Caco-2 (cell line): ENCODE measurements around the gene PUS7. TPM values are rescaled to one million over a fixed set of nuclear protein-coding genes. Genes with fewer than 3 reads are reported as not detected.
A peak's percentile ranks its signal among the peaks of the same experiment; 100 is the strongest.

Experiments used
- BruUV-seq: library from RNA; stranded (reverse); fragments of 400-500 nt; replicated peaks from 2 replicates; lab custom pipeline; 2021; lab: Mats Ljungman, UMichigan
- CTCF ChIA-PET: fragments of 300-600 bp; sonication (Branson Sonifier 250); formaldehyde crosslinking; loops from one replicate; lab custom pipeline; 2022; ENCODE audit warnings: antibody characterized with exemption; lab: Charles Lee
- POLR2A ChIA-PET: fragments of 300-600 bp; sonication (Branson Sonifier 250); formaldehyde crosslinking; loops from one replicate; lab custom pipeline; 2022; ENCODE audit warnings: antibody characterized with exemption; lab: Charles Lee
- DNase-seq, 2 experiments: peaks; one replicate each; pipeline versions ENCODE4 v3.0.0 to v3.0.0-alpha.2; 2020 to 2022
- H3K27me3 ChIP-seq: replicated peaks from 2 replicates; pipeline ENCODE4 v1.6.0; 2011; ENCODE audit warnings: low read length; ENCODE audit not compliant: control insufficient read depth, insufficient read depth
- H3K36me3 ChIP-seq: 2 replicates; pipeline ENCODE4 v1.5.1; 2011; ENCODE audit warnings: low read length; ENCODE audit not compliant: control insufficient read depth, insufficient read depth
- H3K4me1 ChIP-seq: fragments of 250-450 bp; sonication (Bioruptor Pico); 2 replicates; pipeline ENCODE4 v1.5.1; 2020; ENCODE audit warnings: mild to moderate bottlenecking
- H3K4me3 ChIP-seq: 2 replicates; pipeline ENCODE4 v1.5.1; 2011; ENCODE audit warnings: low read depth, mild to moderate bottlenecking, control low read depth, low read length
- H3K9me3 ChIP-seq: fragments of 250-450 bp; sonication (Bioruptor Pico); 2 replicates; pipeline ENCODE4 v1.5.1; 2020; ENCODE audit warnings: mild to moderate bottlenecking, moderate library complexity
- H3K27ac Mint-ChIP-seq: one replicate; pipeline ENCODE4 v1.8.0; 2022; ENCODE audit warnings: mixed read lengths; ENCODE audit not compliant: unreplicated experiment
- H3K27me3 Mint-ChIP-seq: one replicate; pipeline ENCODE4 v1.8.0; 2022; ENCODE audit warnings: mixed read lengths; ENCODE audit not compliant: insufficient read depth, unreplicated experiment
- H3K36me3 Mint-ChIP-seq: one replicate; pipeline ENCODE4 v1.8.0; 2022; ENCODE audit warnings: mild to moderate bottlenecking, mixed read lengths; ENCODE audit not compliant: insufficient read depth, unreplicated experiment
- H3K4me1 Mint-ChIP-seq: one replicate; pipeline ENCODE4 v1.8.0; 2022; ENCODE audit warnings: low read depth, mixed read lengths; ENCODE audit not compliant: unreplicated experiment
- H3K4me3 Mint-ChIP-seq: one replicate; pipeline ENCODE4 v1.8.0; 2022; ENCODE audit warnings: mild to moderate bottlenecking, moderate library complexity, mixed read lengths; ENCODE audit not compliant: unreplicated experiment
- H3K9me3 Mint-ChIP-seq: one replicate; pipeline ENCODE4 v1.8.0; 2022; ENCODE audit warnings: mixed read lengths; ENCODE audit not compliant: unreplicated experiment
- intact Hi-C: fragments of 100-400 bp; cut with micrococcal nuclease; formaldehyde crosslinking; loops from one replicate; pipeline ENCODE4 v1.10.0; 2022; ENCODE audit not compliant: unreplicated experiment
- total RNA-seq: library from RNA; stranded (reverse); gene quantifications from 2 replicates; pipeline ENCODE4 v1.2.3, GENCODE V29; 2022
- TF ChIP-seq, protein P1 (sequence below), 2 experiments: fragments of 200-600 bp in 1 of 2; IDR thresholded peaks; 1 replicate in 1 of 2; 2 replicates in 1 of 2; pipeline versions ENCODE4 v1.5.1 to v1.8.0; 2011 to 2022; ENCODE audit warnings: antibody characterized with exemption in 1 of 2, control low read depth in 1 of 2, inconsistent platforms in 1 of 2, low read depth in 1 of 2, low read length in 1 of 2, mild to moderate bottlenecking in 1 of 2, moderate library complexity in 1 of 2; ENCODE audit not compliant: insufficient read depth in 1 of 2, severe bottlenecking in 1 of 2, unreplicated experiment in 1 of 2

PUS7 gene
- total RNA-seq, 1 experiment from 2014 or later: 36.3 TPM

DNA sequence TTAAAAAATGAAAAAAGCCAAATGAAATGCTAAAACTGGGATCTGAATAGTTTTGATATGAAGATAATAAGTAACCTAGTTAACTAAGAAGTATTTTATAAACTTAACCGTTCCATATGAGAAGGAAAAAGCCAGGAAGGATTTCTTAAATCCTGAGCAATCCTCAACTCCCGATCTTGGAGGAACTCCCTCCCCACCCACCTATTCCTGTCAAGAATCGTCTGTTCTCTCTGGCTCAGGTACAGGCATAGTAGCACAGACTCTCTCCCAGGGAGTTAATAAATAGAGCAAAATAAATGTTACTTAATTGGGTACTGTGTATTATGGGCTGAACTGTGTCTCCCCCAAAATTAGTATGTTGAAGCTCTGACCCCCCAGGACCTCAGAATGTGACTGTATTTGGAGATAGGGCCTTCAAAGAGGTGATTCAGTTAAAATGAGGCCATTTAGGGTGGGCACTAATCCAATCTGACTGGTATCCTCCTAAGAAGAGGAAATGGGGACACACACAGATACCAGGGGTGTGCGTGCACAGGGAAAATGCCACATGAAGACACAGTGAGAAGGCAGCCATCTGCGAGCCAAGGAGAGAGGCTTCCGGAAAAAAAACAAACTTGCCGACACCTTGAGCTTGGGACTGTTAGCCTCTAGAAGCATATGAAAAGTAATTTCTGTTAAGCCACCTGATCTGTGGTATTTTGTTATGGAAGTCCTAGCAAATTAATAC lies 28.7 kb downstream of the PUS7 start:
- Histone ChIP-seq H3K9me3 (no peaks in the 10 kb centered on the region), H3K4me1 (peaks cover 25% of the 10 kb centered on the region), H3K4me3 (no peak overlapping the region), H3K36me3 (no peaks in the 10 kb centered on the region), H3K27me3 (no peaks in the 10 kb centered on the region)
- Mint-ChIP-seq H3K36me3 (peaks cover 6% of the 10 kb centered on the region), H3K4me3 (no peak overlapping the region), H3K27ac (no peak overlapping the region), H3K9me3 (no peaks in the 10 kb centered on the region), H3K27me3 (no peaks in the 10 kb centered on the region), H3K4me1 (peaks cover 14% of the 10 kb centered on the region)
- intact Hi-C loops: no loop called here
- BruUV-seq: no TSS peak
- TF ChIP-seq, protein P1, sequence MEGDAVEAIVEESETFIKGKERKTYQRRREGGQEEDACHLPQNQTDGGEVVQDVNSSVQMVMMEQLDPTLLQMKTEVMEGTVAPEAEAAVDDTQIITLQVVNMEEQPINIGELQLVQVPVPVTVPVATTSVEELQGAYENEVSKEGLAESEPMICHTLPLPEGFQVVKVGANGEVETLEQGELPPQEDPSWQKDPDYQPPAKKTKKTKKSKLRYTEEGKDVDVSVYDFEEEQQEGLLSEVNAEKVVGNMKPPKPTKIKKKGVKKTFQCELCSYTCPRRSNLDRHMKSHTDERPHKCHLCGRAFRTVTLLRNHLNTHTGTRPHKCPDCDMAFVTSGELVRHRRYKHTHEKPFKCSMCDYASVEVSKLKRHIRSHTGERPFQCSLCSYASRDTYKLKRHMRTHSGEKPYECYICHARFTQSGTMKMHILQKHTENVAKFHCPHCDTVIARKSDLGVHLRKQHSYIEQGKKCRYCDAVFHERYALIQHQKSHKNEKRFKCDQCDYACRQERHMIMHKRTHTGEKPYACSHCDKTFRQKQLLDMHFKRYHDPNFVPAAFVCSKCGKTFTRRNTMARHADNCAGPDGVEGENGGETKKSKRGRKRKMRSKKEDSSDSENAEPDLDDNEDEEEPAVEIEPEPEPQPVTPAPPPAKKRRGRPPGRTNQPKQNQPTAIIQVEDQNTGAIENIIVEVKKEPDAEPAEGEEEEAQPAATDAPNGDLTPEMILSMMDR (IDR thresholded peaks at IDR 0.05; ENCODE audit: insufficient read depth in 1 of 2, low read depth in 1 of 2, low read length in 1 of 2, severe bottlenecking in 1 of 2, unreplicated experiment in 1 of 2): no peak
- ChIA-PET CTCF (no interaction called here), POLR2A (no interaction called here)
- no peak for DNase-seq

DNA sequence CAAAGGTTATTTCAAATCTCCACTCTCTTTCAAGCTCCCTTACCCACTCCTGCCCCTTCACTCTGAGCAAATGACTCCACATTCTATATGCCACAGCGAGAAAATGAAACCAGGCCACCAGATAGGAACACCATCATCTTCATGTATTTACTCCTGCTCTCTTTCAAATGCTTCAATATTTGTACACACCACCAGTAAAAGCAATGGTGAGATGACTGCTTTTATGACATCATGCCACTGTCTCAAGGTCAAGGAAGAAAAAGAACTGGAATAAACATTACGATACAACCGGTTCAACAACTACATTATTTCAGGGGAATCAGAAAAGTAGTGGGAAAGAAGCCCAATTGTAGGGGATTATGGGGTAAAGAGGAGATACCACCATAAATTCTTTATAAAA lies 32.7 kb downstream of the PUS7 start:
- intact Hi-C loops: loop anchor here (2.0 kb wide), 1 partner anchor 567 kb away; no protein-coding TSS in a partner anchor
- CTCF ChIA-PET: no interaction called here
- H3K27ac Mint-ChIP-seq: no peak overlapping the region
- no peak overlapping the region for H3K4me3 ChIP-seq
- H3K9me3 ChIP-seq: no peaks in the 10 kb centered on the region
- H3K27me3 Mint-ChIP-seq: no peaks in the 10 kb centered on the region
- H3K9me3 Mint-ChIP-seq: no peaks in the 10 kb centered on the region
- no peaks in the 10 kb centered on the region for H3K36me3 ChIP-seq
- no peaks in the 10 kb centered on the region for H3K27me3 ChIP-seq
- peaks cover 13% of the 10 kb centered on the region; the same call in 1 of the 2 replicates for H3K4me1 ChIP-seq
- no peak overlapping the region for H3K4me3 Mint-ChIP-seq
- POLR2A ChIA-PET: no interaction called here
- TF ChIP-seq, protein P1 (IDR thresholded peaks at IDR 0.05; ENCODE audit: insufficient read depth in 1 of 2, low read depth in 1 of 2, low read length in 1 of 2, severe bottlenecking in 1 of 2, unreplicated experiment in 1 of 2): no peak
- H3K36me3 Mint-ChIP-seq: peaks cover 45% of the 10 kb centered on the region
- DNase-seq: no peak
- H3K4me1 Mint-ChIP-seq: peaks cover 6% of the 10 kb centered on the region
- BruUV-seq: no TSS peak

DNA sequence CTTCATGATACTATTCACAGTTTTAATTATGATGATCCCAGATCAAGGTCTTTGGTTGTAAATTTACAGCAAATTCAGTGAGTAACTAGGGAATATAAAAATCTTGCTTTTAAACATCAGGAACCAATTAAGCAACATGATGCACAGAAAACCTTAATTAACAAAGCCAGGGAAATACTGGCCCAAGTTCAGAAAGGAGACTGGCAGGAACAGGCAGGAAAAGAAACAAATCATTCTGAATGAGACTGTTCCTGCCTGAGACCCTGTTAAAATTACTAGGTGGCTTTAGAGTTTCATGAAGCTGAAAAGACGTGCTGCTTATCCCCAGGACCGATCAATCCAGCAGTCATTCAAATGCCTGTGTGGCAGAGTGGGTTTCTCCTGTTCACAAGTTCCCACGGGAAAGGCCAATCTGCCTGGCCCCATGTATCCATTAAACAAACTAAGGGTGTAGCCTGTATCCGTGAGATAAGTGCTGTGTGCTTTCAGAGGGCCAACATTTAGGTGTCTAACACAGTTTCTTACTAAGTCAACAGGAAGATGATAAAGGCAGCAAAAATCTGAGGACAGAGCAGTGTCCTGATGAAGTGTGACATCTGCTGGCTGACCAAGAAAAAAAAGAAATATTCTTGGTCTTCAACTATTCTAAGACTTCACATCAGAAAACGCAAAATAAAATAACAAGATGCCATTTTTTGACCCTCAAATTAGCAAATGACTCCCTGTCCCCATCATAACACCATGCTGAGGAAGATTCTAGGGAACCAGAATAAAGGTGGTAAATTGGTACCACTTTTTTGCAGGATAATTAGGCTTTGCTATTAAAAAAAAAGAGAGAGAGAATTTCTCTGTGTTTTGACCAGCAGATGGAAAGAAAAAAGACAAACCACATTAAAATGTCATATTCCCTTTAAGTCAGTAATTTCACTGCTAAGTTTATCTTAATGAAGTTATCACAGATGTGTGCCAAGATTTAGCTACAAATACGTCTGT lies 34.2 kb downstream of the PUS7 start:
- BruUV-seq: no TSS peak
- ChIA-PET POLR2A (no interaction called here), CTCF (interaction anchor here (0.5 kb wide), 1 partner anchor 35 kb away, joined by 6 read pairs; no protein-coding TSS in a partner anchor)
- Mint-ChIP-seq H3K27me3 (no peaks in the 10 kb centered on the region), H3K4me1 (peaks cover 6% of the 10 kb centered on the region), H3K27ac (no peak overlapping the region), H3K36me3 (peaks cover 41% of the 10 kb centered on the region), H3K9me3 (no peaks in the 10 kb centered on the region), H3K4me3 (no peak overlapping the region)
- no peaks in the 10 kb centered on the region for H3K36me3 ChIP-seq
- intact Hi-C loops: loop anchor here (1.0 to 2.0 kb wide), 3 partner anchors 59 to 565 kb away; no protein-coding TSS in a partner anchor
- H3K4me3 ChIP-seq: no peak overlapping the region
- no peaks in the 10 kb centered on the region for H3K9me3 ChIP-seq
- H3K4me1 ChIP-seq: peaks cover 13% of the 10 kb centered on the region; the same call in 1 of the 2 replicates
- DNase-seq: peak; percentile 48 to 54
- TF ChIP-seq, protein P1 (IDR thresholded peaks at IDR 0.05; ENCODE audit: insufficient read depth in 1 of 2, low read depth in 1 of 2, low read length in 1 of 2, severe bottlenecking in 1 of 2, unreplicated experiment in 1 of 2): peak; percentile 38 to 57
- H3K27me3 ChIP-seq: no peaks in the 10 kb centered on the region
